CD4-positive, alpha-beta T cell (primary cell): ENCODE results near the gene HPD. TPM values are rescaled to one million over a fixed set of nuclear protein-coding genes. Genes with fewer than 3 reads are reported as not detected.
"Not testable (repeated sequence)": the region's sequence is repeated elsewhere in the genome, so short reads cannot be mapped to it uniquely, and the experiment has no call there.

ENCODE experiments used
- ATAC-seq: fragments of 200-7000 bp; cut with Tn5 transposase; one replicate; pipeline ENCODE4 v1.10.0; 2022; ENCODE audit warnings: mild to moderate bottlenecking; ENCODE audit not compliant: poor library complexity
- CTCF ChIA-PET: fragments of 350-600 bp; sonication (Branson Sonifier 250); formaldehyde crosslinking; loops from one replicate; lab custom pipeline; 2021; ENCODE audit warnings: antibody characterized with exemption, inconsistent platforms; lab: Charles Lee
- POLR2A ChIA-PET: fragments of 350-600 bp; sonication (Branson Sonifier 250); formaldehyde crosslinking; loops from one replicate; lab custom pipeline; 2021; ENCODE audit warnings: antibody characterized with exemption, inconsistent platforms; lab: Charles Lee
- DNase-seq, 14 experiments: peaks; one replicate each; pipeline ENCODE4 v3.0.0-alpha.2; 2013 to 2020; ENCODE audit warnings: mixed read lengths in 2 of 14
- H3K27ac ChIP-seq, 2 donors: one replicate each; pipeline versions ENCODE4 v1.5.1 to v1.7.0; 2013; ENCODE audit warnings: low read length in 2 of 2, low read depth in 1 of 2, mild to moderate bottlenecking in 1 of 2
- H3K27me3 ChIP-seq, 2 experiments: 1 replicate in 1 of 2; 2 replicates in 1 of 2; pipeline versions ENCODE4 v1.6.1 to v1.7.0; 2013; ENCODE audit warnings: low read length in 2 of 2, control low read depth in 1 of 2, mild to moderate bottlenecking in 1 of 2, moderate library complexity in 1 of 2; ENCODE audit not compliant: insufficient read depth in 2 of 2, control insufficient read depth in 1 of 2
- H3K36me3 ChIP-seq: one replicate; pipeline ENCODE4 v1.6.1; 2013; ENCODE audit warnings: low read length, control low read depth; ENCODE audit not compliant: insufficient read depth
- H3K4me1 ChIP-seq: one replicate; pipeline ENCODE4 v1.6.1; 2013; ENCODE audit warnings: low read length, control low read depth; ENCODE audit not compliant: insufficient read depth
- H3K4me3 ChIP-seq: one replicate; pipeline ENCODE4 v1.5.1; 2013; ENCODE audit warnings: mild to moderate bottlenecking, low read length, moderate library complexity
- H3K9me3 ChIP-seq, 2 experiments: 1 replicate in 1 of 2; 2 replicates in 1 of 2; pipeline versions ENCODE4 v1.6.1 to v1.7.0; 2013; ENCODE audit warnings: low read length in 2 of 2, mild to moderate bottlenecking in 2 of 2, control low read depth in 1 of 2, moderate library complexity in 1 of 2; ENCODE audit not compliant: control insufficient read depth in 1 of 2, insufficient read depth in 1 of 2
- H3K27ac Mint-ChIP-seq: one replicate; pipeline ENCODE4 v1.8.0; 2020; ENCODE audit warnings: mixed read lengths
- H3K27me3 Mint-ChIP-seq: one replicate; pipeline ENCODE4 v1.8.0; 2021; ENCODE audit warnings: mixed read lengths
- H3K36me3 Mint-ChIP-seq: one replicate; pipeline ENCODE4 v1.8.0; 2021; ENCODE audit warnings: low read depth, mixed read lengths
- H3K4me1 Mint-ChIP-seq: one replicate; pipeline ENCODE4 v1.8.0; 2021; ENCODE audit warnings: low read depth, mixed read lengths
- H3K4me3 Mint-ChIP-seq: one replicate; pipeline ENCODE4 v1.8.0; 2020; ENCODE audit warnings: mild to moderate bottlenecking, mixed read lengths
- H3K9me3 Mint-ChIP-seq: one replicate; pipeline ENCODE4 v1.8.0; 2020; ENCODE audit warnings: mixed read lengths
- intact Hi-C, 2 experiments: fragments of 100-400 bp; cut with DNase I in 1 of 2; cut with micrococcal nuclease in 1 of 2; formaldehyde crosslinking; loops; one replicate each; pipeline versions ENCODE4 v1.15.1 to v1.9.0; 2023 to 2025; cut with DNase I, micrococcal nuclease
- total RNA-seq, 174 experiments: library from RNA in 2 of 174; stranded (reverse) in 2 of 174; gene quantifications; one replicate each; pipeline ENCODE4 v1.2.3 and lab custom pipeline; 2021 to 2026
- TF ChIP-seq, protein P1 (sequence below): fragments of 200-600 bp; IDR thresholded peaks from one replicate; pipeline ENCODE4 v1.8.0; 2022; ENCODE audit warnings: antibody characterized with exemption, mild to moderate bottlenecking

HPD gene
- total RNA-seq, 2 experiments from 2014 or later: not detected

DNA sequence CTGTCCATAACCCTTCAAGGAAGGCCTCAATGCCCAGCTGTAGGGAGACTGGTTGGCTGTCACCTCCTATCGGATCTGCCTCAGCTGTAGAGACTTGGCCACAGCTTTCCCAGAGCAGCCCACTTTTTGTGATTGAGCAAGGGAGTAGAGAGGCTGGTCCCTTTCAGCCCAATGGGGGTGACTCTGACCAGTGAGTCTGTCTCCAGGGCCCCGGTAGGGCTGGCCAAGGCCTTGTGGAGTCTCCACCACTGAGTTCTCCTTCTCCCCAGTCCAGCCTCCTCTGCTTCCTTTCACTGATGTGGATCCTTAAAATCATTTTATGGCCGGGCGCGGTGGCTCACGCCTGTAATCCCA lies 14.5 kb upstream of the HPD start:
- no peaks in the 10 kb centered on the region for H3K36me3 ChIP-seq
- H3K4me1 ChIP-seq: no peaks in the 10 kb centered on the region
- H3K4me3 Mint-ChIP-seq: no peak overlapping the region
- ChIA-PET POLR2A (no interaction called here), CTCF (no interaction called here)
- no peak overlapping the region for H3K4me3 ChIP-seq
- intact Hi-C loops: no loop called here
- no peaks in the 10 kb centered on the region for H3K27me3 ChIP-seq
- TF ChIP-seq, protein P1, sequence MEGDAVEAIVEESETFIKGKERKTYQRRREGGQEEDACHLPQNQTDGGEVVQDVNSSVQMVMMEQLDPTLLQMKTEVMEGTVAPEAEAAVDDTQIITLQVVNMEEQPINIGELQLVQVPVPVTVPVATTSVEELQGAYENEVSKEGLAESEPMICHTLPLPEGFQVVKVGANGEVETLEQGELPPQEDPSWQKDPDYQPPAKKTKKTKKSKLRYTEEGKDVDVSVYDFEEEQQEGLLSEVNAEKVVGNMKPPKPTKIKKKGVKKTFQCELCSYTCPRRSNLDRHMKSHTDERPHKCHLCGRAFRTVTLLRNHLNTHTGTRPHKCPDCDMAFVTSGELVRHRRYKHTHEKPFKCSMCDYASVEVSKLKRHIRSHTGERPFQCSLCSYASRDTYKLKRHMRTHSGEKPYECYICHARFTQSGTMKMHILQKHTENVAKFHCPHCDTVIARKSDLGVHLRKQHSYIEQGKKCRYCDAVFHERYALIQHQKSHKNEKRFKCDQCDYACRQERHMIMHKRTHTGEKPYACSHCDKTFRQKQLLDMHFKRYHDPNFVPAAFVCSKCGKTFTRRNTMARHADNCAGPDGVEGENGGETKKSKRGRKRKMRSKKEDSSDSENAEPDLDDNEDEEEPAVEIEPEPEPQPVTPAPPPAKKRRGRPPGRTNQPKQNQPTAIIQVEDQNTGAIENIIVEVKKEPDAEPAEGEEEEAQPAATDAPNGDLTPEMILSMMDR: no peak
- no peaks in the 10 kb centered on the region for H3K9me3 Mint-ChIP-seq
- no peaks in the 10 kb centered on the region for H3K4me1 Mint-ChIP-seq
- no peaks in the 10 kb centered on the region for H3K27me3 Mint-ChIP-seq
- H3K9me3 ChIP-seq: no peaks in the 10 kb centered on the region
- no peak for DNase-seq
- H3K27ac Mint-ChIP-seq: no peak overlapping the region
- no peaks in the 10 kb centered on the region for H3K36me3 Mint-ChIP-seq
- ATAC-seq: no peak
- H3K27ac ChIP-seq: no peak overlapping the region

DNA sequence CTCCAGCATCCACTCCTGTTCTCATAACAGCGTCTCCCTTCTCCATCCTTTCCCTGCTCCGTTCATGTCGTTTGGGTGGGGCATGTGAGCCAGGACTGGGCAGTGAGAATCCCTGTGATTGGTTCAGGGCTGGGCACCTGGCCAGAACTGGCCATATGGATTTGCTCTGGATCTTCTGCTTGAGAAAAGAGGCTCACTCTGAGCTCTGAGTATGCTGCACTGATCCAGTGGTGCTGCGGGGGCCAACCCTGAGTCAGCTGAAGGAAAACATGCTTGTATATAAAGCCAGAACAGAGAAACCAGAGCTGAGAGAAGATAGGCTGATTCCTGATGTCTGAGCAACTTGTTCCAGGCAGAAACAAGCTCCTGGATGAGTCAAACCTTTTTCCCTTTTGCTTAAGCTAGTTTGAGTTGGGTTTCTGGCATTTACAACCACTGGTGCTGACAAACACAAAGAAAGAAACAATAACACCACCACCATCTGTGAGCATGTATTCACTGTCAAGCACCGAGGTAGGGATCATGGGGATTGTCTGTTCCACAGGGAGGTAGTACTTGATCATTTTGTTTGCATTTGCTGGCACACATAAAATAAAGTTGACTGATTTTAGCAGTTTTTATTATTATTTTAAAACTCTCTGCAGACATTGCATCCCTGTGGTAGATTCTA lies 14.0 kb upstream of the HPD start:
- Mint-ChIP-seq H3K9me3 (no peaks in the 10 kb centered on the region), H3K4me1 (no peaks in the 10 kb centered on the region), H3K27me3 (no peaks in the 10 kb centered on the region), H3K36me3 (no peaks in the 10 kb centered on the region), H3K27ac (no peak overlapping the region), H3K4me3 (no peak overlapping the region)
- DNase-seq (no peak), ATAC-seq (no peak)
- Histone ChIP-seq H3K4me1 (no peaks in the 10 kb centered on the region), H3K9me3 (no peaks in the 10 kb centered on the region), H3K36me3 (no peaks in the 10 kb centered on the region), H3K27me3 (no peaks in the 10 kb centered on the region), H3K27ac (no peak overlapping the region), H3K4me3 (no peak overlapping the region)
- TF ChIP-seq, protein P1: no peak
- POLR2A ChIA-PET: no interaction called here
- intact Hi-C loops: no loop called here
- CTCF ChIA-PET: no interaction called here

DNA sequence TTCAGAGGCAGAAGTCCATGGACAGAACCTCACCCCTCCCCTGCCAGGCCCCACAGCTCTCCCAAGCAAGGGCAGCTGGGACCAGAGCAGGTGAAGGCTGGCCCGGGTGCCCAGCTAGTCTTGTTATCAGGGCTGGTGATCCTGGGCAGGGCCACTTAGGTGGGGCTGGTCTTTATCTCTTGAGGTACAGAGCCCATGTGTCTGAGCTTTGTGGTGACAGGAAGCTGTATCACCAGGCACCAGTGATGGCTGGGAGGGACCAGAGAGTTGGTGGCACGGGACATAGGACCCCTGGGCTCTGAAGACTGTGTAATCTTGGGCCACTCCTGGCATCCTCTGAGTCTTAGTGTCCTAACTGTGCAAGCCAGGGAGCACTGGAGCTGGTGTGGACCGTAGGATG lies 12.8 kb upstream of the HPD start:
- Mint-ChIP-seq H3K9me3 (no peaks in the 10 kb centered on the region), H3K36me3 (no peaks in the 10 kb centered on the region), H3K27me3 (no peaks in the 10 kb centered on the region), H3K4me1 (no peaks in the 10 kb centered on the region), H3K27ac (no peak overlapping the region), H3K4me3 (no peak overlapping the region)
- CTCF ChIA-PET: no interaction called here
- ATAC-seq (no peak), DNase-seq (no peak)
- POLR2A ChIA-PET: interaction anchor here (0.7 kb wide), 1 partner anchor 47 kb away, joined by 3 read pairs; the partner anchor contains the start of gene CFAP251
- Histone ChIP-seq H3K36me3 (no peaks in the 10 kb centered on the region), H3K4me1 (no peaks in the 10 kb centered on the region), H3K9me3 (no peaks in the 10 kb centered on the region), H3K4me3 (no peak overlapping the region), H3K27ac (no peak overlapping the region), H3K27me3 (no peaks in the 10 kb centered on the region)
- intact Hi-C loops: no loop called here
- TF ChIP-seq, protein P1: no peak

DNA sequence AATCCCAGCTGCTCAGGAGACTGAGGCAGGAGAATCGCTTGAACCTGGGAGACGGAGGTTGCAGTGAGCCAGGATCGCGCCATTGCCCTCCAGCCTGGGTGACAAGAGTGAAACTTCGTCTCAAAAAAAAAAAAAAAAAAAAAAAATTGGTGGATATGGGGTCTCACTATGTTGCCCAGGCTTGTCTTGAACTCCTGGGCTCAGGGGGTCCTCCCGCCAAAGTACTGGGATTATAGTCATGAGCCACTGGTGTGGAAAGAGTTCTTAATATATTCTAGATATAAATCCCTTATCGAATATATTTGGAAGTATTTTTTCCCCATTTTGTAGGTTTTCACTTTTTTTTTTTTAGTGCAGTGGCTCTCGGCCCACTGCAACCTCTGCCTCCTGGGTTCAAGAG lies 10.6 kb upstream of the HPD start:
- H3K4me3 Mint-ChIP-seq, H3K36me3 ChIP-seq, ATAC-seq, H3K4me3 ChIP-seq, POLR2A ChIA-PET, H3K36me3 Mint-ChIP-seq, H3K27me3 Mint-ChIP-seq, H3K27ac ChIP-seq, H3K4me1 ChIP-seq, DNase-seq, H3K4me1 Mint-ChIP-seq, H3K9me3 ChIP-seq, H3K9me3 Mint-ChIP-seq, H3K27ac Mint-ChIP-seq, H3K27me3 ChIP-seq: not testable (repeated sequence)
- intact Hi-C loops: loop anchor here in 1 of 2 experiments (10.0 kb wide), 1 partner anchor 106 kb away; no protein-coding TSS in a partner anchor
- CTCF ChIA-PET: interaction anchor here (0.7 kb wide), 1 partner anchor 987 kb away, joined by 3 read pairs; no protein-coding TSS in a partner anchor
